ENCODE results near the gene NDUFV1.

DNA sequence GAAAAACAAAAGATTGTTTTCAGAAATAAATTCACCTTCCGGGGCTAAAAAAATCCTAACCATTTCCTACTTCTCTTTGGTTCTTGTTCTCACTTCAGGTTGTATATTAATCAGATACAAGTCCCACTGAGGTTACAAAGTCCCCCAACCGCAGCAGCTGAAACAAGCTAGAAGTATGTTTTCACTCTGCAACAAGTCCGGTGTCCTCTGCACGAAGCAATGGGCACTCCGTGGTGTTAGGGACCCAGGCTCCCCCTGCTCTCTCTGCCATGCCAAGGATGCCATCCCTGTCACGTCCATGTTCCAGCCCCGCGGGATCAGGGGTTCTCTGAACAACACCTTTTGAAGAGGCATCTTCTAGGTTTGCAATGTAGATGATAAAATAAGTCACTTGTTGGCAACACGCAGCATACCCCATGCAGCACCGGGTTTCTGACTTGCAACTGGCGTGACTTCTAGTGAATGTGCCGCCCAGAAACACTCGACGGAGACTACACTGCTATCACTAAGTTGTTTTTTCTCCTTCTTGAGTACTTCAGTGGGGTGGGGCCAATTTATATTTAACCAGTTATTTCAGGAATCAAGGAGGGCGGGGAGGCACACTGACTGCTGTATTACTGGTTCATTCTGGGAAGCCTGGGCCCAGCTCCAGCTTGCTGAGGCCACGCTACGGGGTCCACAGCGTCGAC lies 48.5 kb upstream of the NDUFV1 start:
- TF ChIP-seq, protein P1, sequence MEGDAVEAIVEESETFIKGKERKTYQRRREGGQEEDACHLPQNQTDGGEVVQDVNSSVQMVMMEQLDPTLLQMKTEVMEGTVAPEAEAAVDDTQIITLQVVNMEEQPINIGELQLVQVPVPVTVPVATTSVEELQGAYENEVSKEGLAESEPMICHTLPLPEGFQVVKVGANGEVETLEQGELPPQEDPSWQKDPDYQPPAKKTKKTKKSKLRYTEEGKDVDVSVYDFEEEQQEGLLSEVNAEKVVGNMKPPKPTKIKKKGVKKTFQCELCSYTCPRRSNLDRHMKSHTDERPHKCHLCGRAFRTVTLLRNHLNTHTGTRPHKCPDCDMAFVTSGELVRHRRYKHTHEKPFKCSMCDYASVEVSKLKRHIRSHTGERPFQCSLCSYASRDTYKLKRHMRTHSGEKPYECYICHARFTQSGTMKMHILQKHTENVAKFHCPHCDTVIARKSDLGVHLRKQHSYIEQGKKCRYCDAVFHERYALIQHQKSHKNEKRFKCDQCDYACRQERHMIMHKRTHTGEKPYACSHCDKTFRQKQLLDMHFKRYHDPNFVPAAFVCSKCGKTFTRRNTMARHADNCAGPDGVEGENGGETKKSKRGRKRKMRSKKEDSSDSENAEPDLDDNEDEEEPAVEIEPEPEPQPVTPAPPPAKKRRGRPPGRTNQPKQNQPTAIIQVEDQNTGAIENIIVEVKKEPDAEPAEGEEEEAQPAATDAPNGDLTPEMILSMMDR (IDR thresholded peaks at IDR 0.05; ENCODE audit: low read length) = no peak
- no peak for TF ChIP-seq EZH2 (optimal IDR thresholded peaks at IDR 0.05; ENCODE audit: low read depth, low read length)

Data from MM.1S (cell line).